Measurements from ENCODE around the gene AGTRAP. TPM values are rescaled to one million over a fixed set of nuclear protein-coding genes. Genes with fewer than 3 reads are reported as not detected.
A peak's percentile ranks its signal among the peaks of the same experiment; 100 is the strongest.

Gene AGTRAP
- total RNA-seq, 2 donors from 2014 or later = 44.1 to 44.2 TPM

- Histone ChIP-seq H3K4me1 (ENCODE audit: control insufficient read depth in 1 of 2, low read depth in 2 of 2) (peaks cover 0 to 8% of the 10 kb centered on the region in 2 donors), H3K27me3 (replicated peaks; ENCODE audit: insufficient read depth) (peaks cover 4% of the 10 kb centered on the region), H3K9me3 (no peaks in the 10 kb centered on the region), H3K4me3 (no peak overlapping the region), H3K27ac (no peak overlapping the region), H3K36me3 (no peaks in the 10 kb centered on the region)
- ATAC-seq (ENCODE audit: insufficient number of reproducible peaks, low FRiP score, low read depth) (no peak), DNase-seq (ENCODE audit: low spot score) (no peak)
- TF ChIP-seq CTCF (IDR thresholded peaks at IDR 0.05) = no peak
Observed at GRCh38 chr1:11714831-11715575, 20.9 kb upstream of the AGTRAP start.

- Histone ChIP-seq H3K4me3 (peak overlapping the region; percentile 66), H3K27me3 (replicated peaks; ENCODE audit: insufficient read depth) (no peaks in the 10 kb centered on the region), H3K27ac (peak overlapping the region in 1 of 2 donors; percentile 32), H3K9me3 (no peaks in the 10 kb centered on the region), H3K36me3 (no peaks in the 10 kb centered on the region), H3K4me1 (ENCODE audit: control insufficient read depth in 1 of 2, low read depth in 2 of 2) (peaks cover 0 to 32% of the 10 kb centered on the region in 2 donors)
- DNase-seq (ENCODE audit: low spot score) (peak; percentile 63), ATAC-seq (ENCODE audit: insufficient number of reproducible peaks, low FRiP score, low read depth) (no peak)
- TF ChIP-seq CTCF (IDR thresholded peaks at IDR 0.05) = peak; percentile 91
Observed at GRCh38 chr1:11719313-11720032, 16.5 kb upstream of the AGTRAP start.

GRCh38 chr1:11720033-11720376 is 15.9 kb upstream of the AGTRAP start:
- no peaks in the 10 kb centered on the region for H3K27me3 ChIP-seq (replicated peaks; ENCODE audit: insufficient read depth)
- H3K36me3 ChIP-seq = no peaks in the 10 kb centered on the region
- no peak overlapping the region for H3K4me3 ChIP-seq
- no peak for DNase-seq (ENCODE audit: low spot score)
- peaks cover 0 to 32% of the 10 kb centered on the region in 2 donors for H3K4me1 ChIP-seq (ENCODE audit: control insufficient read depth in 1 of 2, low read depth in 2 of 2)
- no peak for ATAC-seq (ENCODE audit: insufficient number of reproducible peaks, low FRiP score, low read depth)
- TF ChIP-seq CTCF (IDR thresholded peaks at IDR 0.05) = no peak
- H3K9me3 ChIP-seq = no peaks in the 10 kb centered on the region
- H3K27ac ChIP-seq = no peak overlapping the region

GRCh38 chr1:11720525-11720924 is 15.4 kb upstream of the AGTRAP start:
- Histone ChIP-seq H3K4me1 (ENCODE audit: control insufficient read depth in 1 of 2, low read depth in 2 of 2) (peaks cover 0 to 32% of the 10 kb centered on the region in 2 donors), H3K36me3 (no peaks in the 10 kb centered on the region), H3K27ac (no peak overlapping the region), H3K27me3 (replicated peaks; ENCODE audit: insufficient read depth) (no peaks in the 10 kb centered on the region), H3K4me3 (no peak overlapping the region), H3K9me3 (no peaks in the 10 kb centered on the region)
- no peak for TF ChIP-seq CTCF (IDR thresholded peaks at IDR 0.05)
- ATAC-seq (ENCODE audit: insufficient number of reproducible peaks, low FRiP score, low read depth) = no peak
- no peak for DNase-seq (ENCODE audit: low spot score)

- no peaks in the 10 kb centered on the region for H3K27me3 ChIP-seq (replicated peaks; ENCODE audit: insufficient read depth)
- ATAC-seq (ENCODE audit: insufficient number of reproducible peaks, low FRiP score, low read depth) = peak; percentile 33
- DNase-seq (ENCODE audit: low spot score) = no peak
- H3K4me1 ChIP-seq (ENCODE audit: control insufficient read depth in 1 of 2, low read depth in 2 of 2) = peaks cover 0 to 32% of the 10 kb centered on the region in 2 donors
- H3K9me3 ChIP-seq = no peaks in the 10 kb centered on the region
- TF ChIP-seq CTCF (IDR thresholded peaks at IDR 0.05) = no peak
- H3K36me3 ChIP-seq = no peaks in the 10 kb centered on the region
- H3K4me3 ChIP-seq = no peak overlapping the region
- H3K27ac ChIP-seq = no peak overlapping the region
Observed at GRCh38 chr1:11721311-11721710, 14.6 kb upstream of the AGTRAP start.
